Natural killer cell (primary cell): ENCODE results near the gene ID3. TPM values are rescaled to one million over a fixed set of nuclear protein-coding genes. Genes with fewer than 3 reads are reported as not detected.
A peak's percentile ranks its signal among the peaks of the same experiment; 100 is the strongest.

Source experiments
- ATAC-seq, 3 donors: fragments of 150-1000 bp in 2 of 3; fragments of 200-7000 bp in 1 of 3; cut with Tn5 transposase; 1 replicate in 1 of 3; 2 replicates in 2 of 3; pipeline ENCODE4 v1.10.0; 2021; ENCODE audit warnings: mild to moderate bottlenecking in 2 of 3, moderate library complexity in 2 of 3
- DNase-seq, 2 donors: peaks; one replicate each; pipeline versions ENCODE4 v3.0.0 to v3.0.0-alpha.2; 2013 to 2021; ENCODE audit warnings: mixed read lengths in 1 of 2
- H3K27ac ChIP-seq: one replicate; pipeline ENCODE4 v1.5.1; 2013; ENCODE audit warnings: mild to moderate bottlenecking, low read length
- H3K27me3 ChIP-seq: one replicate; pipeline ENCODE4 v1.6.1; 2013; ENCODE audit warnings: low read length; ENCODE audit not compliant: control insufficient read depth, insufficient read depth
- H3K36me3 ChIP-seq: one replicate; pipeline ENCODE4 v1.6.1; 2013; ENCODE audit warnings: low read length; ENCODE audit not compliant: control insufficient read depth, insufficient read depth
- H3K4me1 ChIP-seq: one replicate; pipeline ENCODE4 v1.6.1; 2013; ENCODE audit warnings: low read length; ENCODE audit not compliant: control insufficient read depth, insufficient read depth
- H3K4me3 ChIP-seq: one replicate; pipeline ENCODE4 v1.5.1; 2013; ENCODE audit warnings: low read length
- H3K9me3 ChIP-seq: one replicate; pipeline ENCODE4 v1.6.1; 2013; ENCODE audit warnings: low read length; ENCODE audit not compliant: control insufficient read depth, insufficient read depth
- H3K27ac Mint-ChIP-seq, 2 donors: one replicate each; pipeline ENCODE4 v1.8.0; 2022; ENCODE audit warnings: mild to moderate bottlenecking in 2 of 2, mixed read lengths in 2 of 2, moderate library complexity in 1 of 2
- H3K27me3 Mint-ChIP-seq, 2 donors: one replicate each; pipeline ENCODE4 v1.8.0; 2022; ENCODE audit warnings: low read depth in 2 of 2, mixed read lengths in 2 of 2
- H3K36me3 Mint-ChIP-seq: one replicate; pipeline ENCODE4 v1.8.0; 2022; ENCODE audit warnings: mixed read lengths
- H3K4me1 Mint-ChIP-seq, 2 donors: one replicate each; pipeline ENCODE4 v1.8.0; 2022; ENCODE audit warnings: mixed read lengths in 2 of 2
- H3K4me3 Mint-ChIP-seq: one replicate; pipeline ENCODE4 v1.8.0; 2022; ENCODE audit warnings: mild to moderate bottlenecking, moderate library complexity, mixed read lengths
- H3K9me3 Mint-ChIP-seq, 2 donors: one replicate each; pipeline ENCODE4 v1.8.0; 2022; ENCODE audit warnings: mixed read lengths in 2 of 2
- WGBS: methylation state at CpG from one replicate; pipeline ENCODE4 v1.1.7; 2013; ENCODE audit warnings: missing lambda C conversion rate; ENCODE audit not compliant: insufficient coverage; 5-methylcytosine and 5-hydroxymethylcytosine counted together
- intact Hi-C: fragments of 100-400 bp; cut with micrococcal nuclease; formaldehyde crosslinking; loops from one replicate; pipeline ENCODE4 v1.14.2; 2022
- total RNA-seq, 4 donors: library from RNA; stranded (reverse); fragments of 120-200 nt in 1 of 4; gene quantifications; one replicate each; pipeline versions ENCODE4 v1.2.3 to v1.2.4, GENCODE V29; 2013 to 2022
- TF ChIP-seq, protein P1 (sequence below): fragments of 200-600 bp; IDR thresholded peaks from one replicate; pipeline ENCODE4 v1.8.0; 2022; ENCODE audit warnings: antibody characterized with exemption

The ID3 gene
- total RNA-seq, 3 donors from 2014 or later (not counting 1 experiment from before 2014, with no cell fraction given) = 0.29 to 6.5 (median 2.4) TPM

DNA sequence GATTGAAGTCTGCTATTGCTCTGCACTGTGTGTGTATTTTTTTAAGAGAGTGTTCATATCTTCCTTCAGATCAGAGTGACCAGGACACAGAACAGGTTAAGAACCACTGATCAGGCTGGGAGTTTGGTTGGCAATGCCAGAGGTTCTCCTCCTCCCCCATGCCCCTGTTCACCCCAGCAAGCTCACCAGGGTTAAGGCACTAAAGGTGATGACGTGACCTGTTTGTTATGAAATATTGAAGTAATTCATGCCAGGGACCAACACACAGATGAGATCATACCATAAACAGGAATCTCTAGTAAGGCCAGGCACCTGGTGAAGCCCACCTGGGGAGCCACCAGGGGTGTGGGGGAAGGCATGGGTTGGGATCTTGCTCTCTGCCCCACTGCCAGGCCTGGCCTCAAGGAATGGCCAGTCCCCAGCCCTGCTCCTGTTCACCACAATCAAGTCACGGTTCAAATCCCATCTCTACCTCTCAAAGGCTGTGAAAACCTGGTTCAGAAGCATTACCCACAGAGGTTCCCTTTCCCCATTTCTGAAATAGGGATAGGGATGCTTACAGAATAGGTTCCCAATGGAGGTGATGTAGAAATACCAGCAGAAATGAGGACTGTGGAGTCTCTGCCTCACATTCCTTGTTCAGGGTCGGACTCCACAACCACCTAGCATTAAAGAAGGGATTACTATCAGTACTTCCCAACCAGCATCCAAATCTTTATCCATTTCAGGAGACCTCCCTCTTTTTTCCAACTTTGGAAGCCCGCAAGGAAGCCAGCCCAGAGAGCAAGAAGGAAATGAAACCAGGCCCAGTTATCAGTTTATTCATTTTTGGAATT is 2.4 kb downstream of the ID3 start:
- peaks cover 41 to 50% of the 10 kb centered on the region in 2 donors for H3K4me1 Mint-ChIP-seq
- H3K27me3 ChIP-seq = peaks cover 4% of the 10 kb centered on the region
- no peak overlapping the region for H3K4me3 ChIP-seq
- peak overlapping the region; percentile 25 for H3K4me3 Mint-ChIP-seq
- H3K27ac Mint-ChIP-seq = no peak overlapping the region
- TF ChIP-seq, protein P1, sequence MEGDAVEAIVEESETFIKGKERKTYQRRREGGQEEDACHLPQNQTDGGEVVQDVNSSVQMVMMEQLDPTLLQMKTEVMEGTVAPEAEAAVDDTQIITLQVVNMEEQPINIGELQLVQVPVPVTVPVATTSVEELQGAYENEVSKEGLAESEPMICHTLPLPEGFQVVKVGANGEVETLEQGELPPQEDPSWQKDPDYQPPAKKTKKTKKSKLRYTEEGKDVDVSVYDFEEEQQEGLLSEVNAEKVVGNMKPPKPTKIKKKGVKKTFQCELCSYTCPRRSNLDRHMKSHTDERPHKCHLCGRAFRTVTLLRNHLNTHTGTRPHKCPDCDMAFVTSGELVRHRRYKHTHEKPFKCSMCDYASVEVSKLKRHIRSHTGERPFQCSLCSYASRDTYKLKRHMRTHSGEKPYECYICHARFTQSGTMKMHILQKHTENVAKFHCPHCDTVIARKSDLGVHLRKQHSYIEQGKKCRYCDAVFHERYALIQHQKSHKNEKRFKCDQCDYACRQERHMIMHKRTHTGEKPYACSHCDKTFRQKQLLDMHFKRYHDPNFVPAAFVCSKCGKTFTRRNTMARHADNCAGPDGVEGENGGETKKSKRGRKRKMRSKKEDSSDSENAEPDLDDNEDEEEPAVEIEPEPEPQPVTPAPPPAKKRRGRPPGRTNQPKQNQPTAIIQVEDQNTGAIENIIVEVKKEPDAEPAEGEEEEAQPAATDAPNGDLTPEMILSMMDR = no peak
- no peaks in the 10 kb centered on the region for H3K9me3 Mint-ChIP-seq
- ATAC-seq (no peak), DNase-seq (peak in 1 of 2 donors; percentile 54)
- H3K27me3 Mint-ChIP-seq = peaks cover 31 to 34% of the 10 kb centered on the region in 2 donors
- intact Hi-C loops = no loop called here
- no peaks in the 10 kb centered on the region for H3K36me3 ChIP-seq
- no peak overlapping the region for H3K27ac ChIP-seq
- H3K36me3 Mint-ChIP-seq = no peaks in the 10 kb centered on the region
- peaks cover 41% of the 10 kb centered on the region for H3K4me1 ChIP-seq
- H3K9me3 ChIP-seq = no peaks in the 10 kb centered on the region
- 86% methylated on average over 3 of the region's 4 CpGs for WGBS

DNA sequence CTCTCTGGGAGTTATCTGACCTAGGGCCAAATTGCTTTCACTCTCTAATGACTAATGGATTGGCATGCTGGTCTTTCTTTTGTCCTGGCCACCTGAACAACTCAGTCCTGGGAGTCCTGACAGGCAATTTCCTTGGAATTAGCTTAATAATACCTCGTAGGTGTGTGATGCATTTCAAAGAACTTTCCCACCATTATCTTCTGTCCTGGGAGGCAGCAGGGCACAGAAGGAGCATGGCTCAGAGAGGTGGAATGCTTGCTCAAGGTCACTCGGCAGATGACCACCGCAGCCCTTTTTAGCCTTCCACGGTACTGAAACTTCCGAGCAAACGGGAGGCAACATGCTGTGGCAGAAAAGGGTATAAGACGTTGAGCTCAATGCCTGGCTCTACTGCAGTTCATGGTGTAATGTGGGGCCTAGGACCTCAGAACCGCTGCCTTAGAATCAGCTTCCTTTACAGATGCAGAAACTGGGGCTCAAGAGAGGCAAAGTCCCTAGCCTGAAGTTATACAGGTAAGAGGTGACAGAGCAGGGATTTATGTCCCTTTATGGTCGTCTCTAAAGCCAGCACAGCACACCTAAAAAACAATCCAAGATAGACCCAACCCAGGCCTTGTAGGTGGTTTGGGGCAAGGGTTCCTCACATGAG is 3.2 kb downstream of the ID3 start:
- Mint-ChIP-seq H3K36me3 (no peaks in the 10 kb centered on the region), H3K27ac (no peak overlapping the region), H3K27me3 (peaks cover 27 to 31% of the 10 kb centered on the region in 2 donors), H3K4me1 (peaks cover 41 to 50% of the 10 kb centered on the region in 2 donors), H3K9me3 (no peaks in the 10 kb centered on the region), H3K4me3 (peak overlapping the region; percentile 74)
- TF ChIP-seq, protein P1 = no peak
- Histone ChIP-seq H3K27ac (no peak overlapping the region), H3K4me1 (peaks cover 41% of the 10 kb centered on the region), H3K4me3 (no peak overlapping the region), H3K36me3 (no peaks in the 10 kb centered on the region), H3K27me3 (peaks cover 4% of the 10 kb centered on the region), H3K9me3 (no peaks in the 10 kb centered on the region)
- intact Hi-C loops = no loop called here
- WGBS = 88% methylated on average over 8 of the region's 9 CpGs
- DNase-seq (peak in 1 of 2 donors; percentile 47), ATAC-seq (no peak)

DNA sequence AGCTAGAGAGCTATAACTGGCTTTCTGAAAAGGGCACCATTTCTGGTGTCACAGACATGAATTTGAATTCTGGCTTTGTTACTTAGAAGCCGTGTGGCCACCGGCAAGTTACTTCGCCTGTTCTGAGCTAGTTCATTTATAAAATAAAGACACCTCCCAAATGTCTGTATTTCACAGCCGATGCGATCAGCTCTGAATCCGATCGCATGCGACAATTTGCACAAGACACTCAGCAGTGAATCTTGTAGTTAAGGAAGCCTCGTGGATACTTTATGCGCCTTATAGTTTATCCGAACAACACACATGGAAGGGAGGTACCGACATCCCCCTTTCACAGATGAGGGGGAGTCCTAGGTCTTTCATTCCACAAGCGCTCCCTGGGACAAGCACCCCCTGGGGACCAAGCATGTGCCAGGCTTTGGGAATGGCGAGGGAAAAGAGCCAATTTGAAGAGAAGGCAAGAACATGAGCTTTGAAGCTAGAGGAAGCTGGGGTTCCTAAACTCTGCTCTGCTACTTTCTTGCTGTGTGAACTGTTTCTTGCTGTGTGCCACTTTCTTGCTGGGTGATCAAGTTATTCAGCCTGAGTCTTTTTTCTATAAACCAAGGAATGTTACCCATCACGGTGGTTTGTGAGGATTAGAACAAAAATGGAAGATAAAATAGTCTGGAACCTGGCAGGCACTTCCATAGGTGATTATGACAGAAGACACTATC is 3.9 kb downstream of the ID3 start:
- no peaks in the 10 kb centered on the region for H3K9me3 Mint-ChIP-seq
- Histone ChIP-seq H3K27ac (peak overlapping the region; percentile 18), H3K9me3 (no peaks in the 10 kb centered on the region), H3K4me1 (peaks cover 41% of the 10 kb centered on the region), H3K4me3 (peak overlapping the region; percentile 28), H3K36me3 (no peaks in the 10 kb centered on the region), H3K27me3 (peaks cover 4% of the 10 kb centered on the region)
- DNase-seq = no peak
- no peak for ATAC-seq
- H3K27me3 Mint-ChIP-seq = peaks cover 20 to 25% of the 10 kb centered on the region in 2 donors
- TF ChIP-seq, protein P1 = no peak
- H3K4me1 Mint-ChIP-seq = peaks cover 36 to 47% of the 10 kb centered on the region in 2 donors
- 62% methylated on average over 15 of the region's 15 CpGs for WGBS
- no peak overlapping the region for H3K27ac Mint-ChIP-seq
- intact Hi-C loops = no loop called here
- H3K4me3 Mint-ChIP-seq = peak overlapping the region; percentile 74
- H3K36me3 Mint-ChIP-seq = no peaks in the 10 kb centered on the region
